Measurements from ENCODE around the gene CYB5A. TPM values are rescaled to one million over a fixed set of nuclear protein-coding genes. Genes with fewer than 3 reads are reported as not detected.

Gene CYB5A
- total and polyA plus RNA-seq, 3 experiments from 2014 or later = 70.3 to 87.8 (median 77.7) TPM

DNA sequence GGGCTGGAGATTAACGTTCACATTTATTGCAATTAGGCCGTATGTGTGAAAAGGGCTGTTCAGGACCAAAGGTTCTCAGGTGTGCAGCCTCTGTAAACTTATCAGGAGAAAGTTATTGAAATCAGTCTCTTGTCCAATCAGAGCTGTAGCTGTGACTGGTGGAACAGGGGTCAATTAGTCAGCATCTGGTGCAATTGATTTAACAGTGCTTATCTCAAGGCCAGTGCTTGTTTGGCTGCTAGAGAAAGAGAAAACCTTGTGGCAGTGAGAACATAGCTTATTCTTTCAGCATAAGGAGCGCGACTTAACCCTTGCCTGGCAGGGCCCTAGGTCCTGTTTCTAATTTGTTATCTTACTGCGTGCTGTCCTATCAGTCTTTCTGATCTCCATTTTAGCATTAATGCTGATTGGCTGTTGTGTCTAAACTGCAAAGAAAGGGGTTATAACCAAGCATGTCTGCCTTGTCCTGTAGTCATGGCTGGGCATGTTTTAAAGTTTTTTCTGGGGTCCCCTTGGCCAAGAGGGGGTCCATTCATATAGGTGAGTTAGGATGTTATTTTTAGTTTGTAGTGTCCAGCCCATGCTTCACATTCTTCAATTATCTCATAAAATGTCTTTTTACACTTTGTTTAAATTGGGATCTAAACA lies 66.4 kb downstream of the CYB5A start:
- Mint-ChIP-seq H3K27me3 (peaks cover 9 to 28% of the 10 kb centered on the region in 2 donors), H3K9me3 (peaks cover 0 to 2% (median 0%) of the 10 kb centered on the region in 5 donors), H3K4me3 (no peak overlapping the region), H3K36me3 (no peaks in the 10 kb centered on the region), H3K27ac (no peak overlapping the region), H3K4me1 (no peaks in the 10 kb centered on the region)
- ChIA-PET CTCF (no interaction called here), POLR2A (no interaction called here)
- Histone ChIP-seq H3K36me3 (ENCODE audit: insufficient read depth, low read length) (no peaks in the 10 kb centered on the region), H3K4me3 (ENCODE audit: low read length) (no peak overlapping the region), H3K9me3 (ENCODE audit: low read length) (no peaks in the 10 kb centered on the region), H3K27ac (ENCODE audit: low read depth, low read length) (no peak overlapping the region), H3K4me1 (ENCODE audit: insufficient read depth, low read length) (no peaks in the 10 kb centered on the region), H3K27me3 (ENCODE audit: insufficient read depth, low read length, poor library complexity, severe bottlenecking) (no peaks in the 10 kb centered on the region)
- no peak for DNase-seq

DNA sequence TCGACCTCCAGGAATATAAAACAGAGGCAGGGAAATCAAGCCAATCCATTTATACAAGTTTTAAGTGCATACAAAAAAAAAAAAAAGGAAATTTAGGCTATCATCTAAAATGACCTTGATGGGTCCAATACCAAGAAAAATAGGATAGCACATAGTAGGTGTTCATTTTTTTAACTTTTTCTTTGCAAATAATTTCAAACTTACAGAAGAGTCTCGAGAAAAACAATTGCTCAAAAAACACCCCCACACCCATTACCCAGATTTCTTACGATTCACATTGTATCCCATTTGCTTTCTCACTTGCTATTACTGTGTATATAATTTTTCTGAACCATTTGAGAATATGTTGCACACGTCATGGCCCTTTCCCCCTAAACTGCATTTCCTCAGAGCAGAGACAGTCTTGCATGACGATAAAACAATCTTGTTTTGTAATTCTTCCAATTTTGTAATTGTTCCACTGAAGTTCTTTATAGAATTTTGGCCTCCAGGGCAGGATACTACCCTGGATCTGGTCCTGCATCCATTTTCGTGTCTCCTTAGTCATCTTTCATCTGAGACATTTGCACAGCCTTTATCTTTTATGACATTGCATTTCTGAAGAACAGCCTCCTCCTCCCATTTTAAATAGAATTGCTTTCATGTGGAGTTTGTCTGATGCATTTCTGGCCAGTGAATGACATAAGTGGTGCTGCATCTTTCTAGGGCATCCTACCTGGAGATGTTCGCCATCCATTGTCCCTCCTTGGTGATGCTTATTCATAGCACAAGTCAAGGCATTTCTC lies 68.9 kb downstream of the CYB5A start:
- POLR2A ChIA-PET = no interaction called here
- Histone ChIP-seq H3K4me3 (ENCODE audit: low read length) (no peak overlapping the region), H3K27me3 (ENCODE audit: insufficient read depth, low read length, poor library complexity, severe bottlenecking) (no peaks in the 10 kb centered on the region), H3K27ac (ENCODE audit: low read depth, low read length) (no peak overlapping the region), H3K36me3 (ENCODE audit: insufficient read depth, low read length) (no peaks in the 10 kb centered on the region), H3K4me1 (ENCODE audit: insufficient read depth, low read length) (no peaks in the 10 kb centered on the region), H3K9me3 (ENCODE audit: low read length) (no peaks in the 10 kb centered on the region)
- DNase-seq = no peak
- Mint-ChIP-seq H3K27me3 (peaks cover 6 to 25% of the 10 kb centered on the region in 2 donors), H3K27ac (no peak overlapping the region), H3K4me1 (no peaks in the 10 kb centered on the region), H3K9me3 (peaks cover 0 to 2% (median 0%) of the 10 kb centered on the region in 5 donors), H3K36me3 (no peaks in the 10 kb centered on the region), H3K4me3 (no peak overlapping the region)
- CTCF ChIA-PET = no interaction called here

DNA sequence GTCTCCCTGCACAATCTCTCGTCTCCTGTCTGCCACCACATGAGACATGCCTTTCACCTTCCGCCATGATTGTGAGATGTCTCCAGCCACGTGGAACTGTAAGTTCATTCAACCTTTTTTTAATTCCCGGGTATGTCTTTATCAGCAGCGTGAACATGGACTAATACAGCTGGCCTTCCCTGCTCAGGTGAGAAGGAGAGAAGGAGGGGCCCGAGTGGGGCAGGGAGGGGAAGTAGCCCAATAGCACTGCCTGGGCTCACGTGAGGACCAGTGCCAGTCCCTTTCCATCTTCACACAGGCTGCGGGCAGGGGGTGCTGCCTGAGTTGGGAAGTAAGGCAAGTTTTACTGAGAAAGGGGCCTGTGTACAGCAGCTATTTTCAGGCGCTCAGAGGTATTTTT lies 70.7 kb downstream of the CYB5A start:
- POLR2A ChIA-PET = no interaction called here

DNA sequence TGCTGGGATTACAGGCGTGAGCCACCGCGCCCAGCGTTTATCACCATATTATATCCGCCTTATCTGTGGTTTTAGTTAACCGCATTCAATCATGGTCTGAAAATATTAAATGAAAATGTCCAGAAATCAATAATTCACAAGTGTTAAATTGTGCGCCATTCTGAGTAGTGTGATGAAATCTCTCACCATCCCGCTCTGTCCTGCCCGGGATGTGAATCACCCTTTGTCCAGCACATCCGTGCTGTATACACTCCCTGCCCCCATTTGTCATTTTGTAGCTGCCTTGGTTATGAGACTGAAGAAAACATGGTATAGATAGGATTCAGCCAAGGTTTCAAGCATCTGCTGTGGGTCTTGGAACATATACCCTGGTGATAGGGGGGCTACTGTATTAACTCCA lies 72.7 kb downstream of the CYB5A start:
- Mint-ChIP-seq H3K36me3 (no peaks in the 10 kb centered on the region), H3K4me1 (no peaks in the 10 kb centered on the region), H3K27me3 (peaks cover 9 to 30% of the 10 kb centered on the region in 2 donors), H3K9me3 (no peaks in the 10 kb centered on the region), H3K4me3 (no peak overlapping the region), H3K27ac (no peak overlapping the region)
- Histone ChIP-seq H3K4me1 (ENCODE audit: insufficient read depth, low read length) (no peaks in the 10 kb centered on the region), H3K27me3 (ENCODE audit: insufficient read depth, low read length, poor library complexity, severe bottlenecking) (peaks cover 4% of the 10 kb centered on the region), H3K4me3 (ENCODE audit: low read length) (no peak overlapping the region), H3K36me3 (ENCODE audit: insufficient read depth, low read length) (no peaks in the 10 kb centered on the region), H3K27ac (ENCODE audit: low read depth, low read length) (no peak overlapping the region), H3K9me3 (ENCODE audit: low read length) (no peaks in the 10 kb centered on the region)
- DNase-seq = no peak
- ChIA-PET CTCF (no interaction called here), POLR2A (no interaction called here)

More for the DNA sequence above, 70.7 kb downstream of the CYB5A start:
- Histone ChIP-seq H3K9me3 (ENCODE audit: low read length) (no peaks in the 10 kb centered on the region), H3K4me1 (ENCODE audit: insufficient read depth, low read length) (no peaks in the 10 kb centered on the region), H3K27me3 (ENCODE audit: insufficient read depth, low read length, poor library complexity, severe bottlenecking) (no peaks in the 10 kb centered on the region), H3K36me3 (ENCODE audit: insufficient read depth, low read length) (no peaks in the 10 kb centered on the region), H3K27ac (ENCODE audit: low read depth, low read length) (no peak overlapping the region), H3K4me3 (ENCODE audit: low read length) (no peak overlapping the region)
- Mint-ChIP-seq H3K4me3 (no peak overlapping the region), H3K9me3 (no peaks in the 10 kb centered on the region), H3K27me3 (peaks cover 6 to 22% of the 10 kb centered on the region in 2 donors), H3K36me3 (no peaks in the 10 kb centered on the region), H3K27ac (no peak overlapping the region), H3K4me1 (no peaks in the 10 kb centered on the region)
- DNase-seq = no peak
- CTCF ChIA-PET = no interaction called here

GRCh38 chr18:74217476-74218143 lies 74.2 kb downstream of the CYB5A start:
- CTCF ChIA-PET = no interaction called here
- Mint-ChIP-seq H3K27ac (peak overlapping the region in 1 of 8 donors; percentile 14), H3K4me1 (no peaks in the 10 kb centered on the region)

GRCh38 chr18:74216661-74217110 lies 75.1 kb downstream of the CYB5A start:
- no peak for DNase-seq
- Histone ChIP-seq H3K36me3 (ENCODE audit: insufficient read depth, low read length) (no peaks in the 10 kb centered on the region), H3K4me1 (ENCODE audit: insufficient read depth, low read length) (no peaks in the 10 kb centered on the region), H3K27me3 (ENCODE audit: insufficient read depth, low read length, poor library complexity, severe bottlenecking) (peaks cover 4% of the 10 kb centered on the region), H3K9me3 (ENCODE audit: low read length) (no peaks in the 10 kb centered on the region), H3K27ac (ENCODE audit: low read depth, low read length) (no peak overlapping the region), H3K4me3 (ENCODE audit: low read length) (no peak overlapping the region)
- Mint-ChIP-seq H3K27ac (no peak overlapping the region), H3K36me3 (no peaks in the 10 kb centered on the region), H3K9me3 (no peaks in the 10 kb centered on the region), H3K4me1 (no peaks in the 10 kb centered on the region), H3K27me3 (peaks cover 12 to 38% of the 10 kb centered on the region in 2 donors), H3K4me3 (no peak overlapping the region)
- ChIA-PET POLR2A (no interaction called here), CTCF (no interaction called here)

More at GRCh38 chr18:74217476-74218143, 74.2 kb downstream of the CYB5A start:
- Mint-ChIP-seq H3K4me3 (no peak overlapping the region), H3K9me3 (no peaks in the 10 kb centered on the region), H3K27me3 (peaks cover 12 to 36% of the 10 kb centered on the region in 2 donors), H3K36me3 (no peaks in the 10 kb centered on the region)
- Histone ChIP-seq H3K27ac (ENCODE audit: low read depth, low read length) (no peak overlapping the region), H3K36me3 (ENCODE audit: insufficient read depth, low read length) (no peaks in the 10 kb centered on the region), H3K4me3 (ENCODE audit: low read length) (no peak overlapping the region), H3K27me3 (ENCODE audit: insufficient read depth, low read length, poor library complexity, severe bottlenecking) (peaks cover 4% of the 10 kb centered on the region), H3K9me3 (ENCODE audit: low read length) (no peaks in the 10 kb centered on the region), H3K4me1 (ENCODE audit: insufficient read depth, low read length) (no peaks in the 10 kb centered on the region)
- POLR2A ChIA-PET = no interaction called here
- no peak for DNase-seq

DNA sequence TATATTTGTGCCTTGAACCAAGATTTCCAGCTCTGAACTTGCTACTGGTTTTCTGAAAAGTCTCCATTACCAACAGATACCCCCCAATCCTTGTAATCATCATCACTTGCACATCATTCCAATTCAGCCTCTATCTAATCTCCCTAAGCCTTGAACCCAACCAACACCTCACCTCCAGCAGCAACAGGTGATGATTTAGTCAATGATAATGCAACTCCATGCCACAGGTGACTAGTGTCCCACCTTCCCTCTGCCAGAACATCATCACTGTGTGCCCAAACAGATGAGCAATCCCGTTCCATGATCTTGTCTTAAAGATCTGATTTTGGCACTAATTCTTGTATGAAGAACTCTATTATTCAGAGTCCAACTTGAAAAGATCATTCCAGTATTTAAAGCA lies 75.9 kb downstream of the CYB5A start:
- H3K27ac Mint-ChIP-seq = no peak overlapping the region
- POLR2A ChIA-PET = no interaction called here
- no peaks in the 10 kb centered on the region for H3K4me1 Mint-ChIP-seq
- no peak overlapping the region for H3K4me3 Mint-ChIP-seq
- peaks cover 4% of the 10 kb centered on the region for H3K27me3 ChIP-seq (ENCODE audit: insufficient read depth, low read length, poor library complexity, severe bottlenecking)
- H3K4me1 ChIP-seq (ENCODE audit: insufficient read depth, low read length) = no peaks in the 10 kb centered on the region
- no peaks in the 10 kb centered on the region for H3K9me3 ChIP-seq (ENCODE audit: low read length)
- H3K36me3 Mint-ChIP-seq = no peaks in the 10 kb centered on the region
- DNase-seq = no peak
- no peak overlapping the region for H3K27ac ChIP-seq (ENCODE audit: low read depth, low read length)
- peaks cover 12 to 38% of the 10 kb centered on the region in 2 donors for H3K27me3 Mint-ChIP-seq
- no peak overlapping the region for H3K4me3 ChIP-seq (ENCODE audit: low read length)
- CTCF ChIA-PET = no interaction called here
- H3K36me3 ChIP-seq (ENCODE audit: insufficient read depth, low read length) = no peaks in the 10 kb centered on the region
- H3K9me3 Mint-ChIP-seq = no peaks in the 10 kb centered on the region

- Mint-ChIP-seq H3K4me1 (no peaks in the 10 kb centered on the region), H3K27me3 (peaks cover 13 to 37% of the 10 kb centered on the region in 2 donors), H3K4me3 (no peak overlapping the region), H3K27ac (no peak overlapping the region), H3K36me3 (no peaks in the 10 kb centered on the region), H3K9me3 (no peaks in the 10 kb centered on the region)
- Histone ChIP-seq H3K36me3 (ENCODE audit: insufficient read depth, low read length) (no peaks in the 10 kb centered on the region), H3K9me3 (ENCODE audit: low read length) (no peaks in the 10 kb centered on the region), H3K27ac (ENCODE audit: low read depth, low read length) (no peak overlapping the region), H3K4me1 (ENCODE audit: insufficient read depth, low read length) (no peaks in the 10 kb centered on the region), H3K4me3 (ENCODE audit: low read length) (no peak overlapping the region), H3K27me3 (ENCODE audit: insufficient read depth, low read length, poor library complexity, severe bottlenecking) (peaks cover 4% of the 10 kb centered on the region)
- no peak for DNase-seq
- ChIA-PET POLR2A (no interaction called here), CTCF (no interaction called here)
Observed at GRCh38 chr18:74213429-74213828, 78.3 kb downstream of the CYB5A start.

All from CD8-positive, alpha-beta memory T cell (primary cell).